HEK293 (cell line): ENCODE data around the gene GJC1.
A peak's percentile ranks its signal among the peaks of the same experiment; 100 is the strongest.

Source experiments
- CTCF ChIA-PET: fragments of 350-600 bp; formaldehyde crosslinking; extraction: SDS; loops from one replicate; lab custom pipeline; 2021; ENCODE audit warnings: antibody characterized with exemption; lab: Yijun Ruan, JAX
- POLR2A ChIA-PET: fragments of 300-600 bp; formaldehyde crosslinking; extraction: SDS; loops from one replicate; lab custom pipeline; 2020; ENCODE audit warnings: antibody characterized with exemption, inconsistent platforms; lab: Yijun Ruan, JAX
- H3K27ac ChIP-seq: fragments of 200-500 bp; sonication (Bioruptor generic); 2 replicates; pipeline ENCODE4 v1.5.1; 2014; ENCODE audit warnings: low read depth, low read length, control low read depth, inconsistent platforms; ENCODE audit errors: extremely low read depth
- H3K36me3 ChIP-seq, 2 experiments: fragments of 200-500 bp in 1 of 2; sonication (Bioruptor generic) in 1 of 2; 1 replicate in 1 of 2; 2 replicates in 1 of 2; pipeline ENCODE4 v1.5.1; 2014 to 2017; ENCODE audit warnings: inconsistent platforms in 2 of 2, low read length in 2 of 2; ENCODE audit not compliant: control insufficient read depth in 2 of 2, insufficient read depth in 1 of 2
- H3K4me1 ChIP-seq: fragments of 200-500 bp; sonication (Bioruptor generic); 2 replicates; pipeline ENCODE4 v1.5.1; 2014; ENCODE audit warnings: mild to moderate bottlenecking, low read length, inconsistent platforms; ENCODE audit not compliant: control insufficient read depth, insufficient read depth
- H3K4me3 ChIP-seq: 2 replicates; pipeline ENCODE4 v1.5.1; 2011; ENCODE audit warnings: low read depth, mild to moderate bottlenecking, control low read depth, low read length, moderate library complexity
- H3K9me3 ChIP-seq: fragments of 200-500 bp; sonication (Bioruptor generic); 2 replicates; pipeline ENCODE4 v1.5.1; 2014; ENCODE audit warnings: low read depth, low read length, inconsistent platforms; ENCODE audit not compliant: control insufficient read depth, insufficient read depth
- CTCF ChIP-seq: fragments of 450-650 bp; formaldehyde crosslinking; IDR thresholded peaks from 2 replicates; pipeline ENCODE4 v1.5.1; 2016; ENCODE audit warnings: missing biosample characterization, missing genetic modification characterization
- KLF1 ChIP-seq: fragments of 450-650 bp; formaldehyde crosslinking; IDR thresholded peaks from 2 replicates; pipeline ENCODE4 v1.5.1; 2016; ENCODE audit warnings: missing biosample characterization, missing genetic modification characterization
- PRDM10 ChIP-seq: fragments of 450-650 bp; formaldehyde crosslinking; IDR thresholded peaks from 2 replicates; pipeline ENCODE4 v1.5.1; 2016; ENCODE audit warnings: missing biosample characterization, missing genetic modification characterization
- ZFHX2 ChIP-seq: fragments of 450-650 bp; formaldehyde crosslinking; conservative IDR thresholded peaks from 2 replicates; pipeline ENCODE4 v1.5.1; 2016; ENCODE audit warnings: missing biosample characterization, missing genetic modification characterization
- ZFP41 ChIP-seq: fragments of 450-650 bp; formaldehyde crosslinking; IDR thresholded peaks from 2 replicates; pipeline ENCODE4 v1.5.1; 2016; ENCODE audit warnings: missing biosample characterization, missing genetic modification characterization, borderline replicate concordance
- ZNF10 ChIP-seq: fragments of 450-650 bp; formaldehyde crosslinking; IDR thresholded peaks from 2 replicates; pipeline ENCODE4 v1.5.1; 2017; ENCODE audit warnings: missing biosample characterization, missing genetic modification characterization
- ZNF148 ChIP-seq: fragments of 450-650 bp; formaldehyde crosslinking; IDR thresholded peaks from 2 replicates; pipeline ENCODE4 v1.5.0; 2017; ENCODE audit warnings: missing biosample characterization, missing genetic modification characterization, borderline replicate concordance
- ZNF202 ChIP-seq: fragments of 450-650 bp; formaldehyde crosslinking; IDR thresholded peaks from 2 replicates; pipeline ENCODE4 v1.5.1; 2016; ENCODE audit warnings: missing biosample characterization, missing genetic modification characterization, borderline replicate concordance
- ZNF221 ChIP-seq: fragments of 450-650 bp; formaldehyde crosslinking; IDR thresholded peaks from 2 replicates; pipeline ENCODE4 v1.5.1; 2017; ENCODE audit warnings: missing biosample characterization, missing genetic modification characterization, borderline replicate concordance
- ZNF280D ChIP-seq: fragments of 450-650 bp; formaldehyde crosslinking; IDR thresholded peaks from 2 replicates; pipeline ENCODE4 v1.5.1; 2016; ENCODE audit warnings: missing biosample characterization, missing genetic modification characterization
- ZNF561 ChIP-seq: fragments of 450-650 bp; IDR thresholded peaks from 2 replicates; pipeline ENCODE4 v1.5.1; 2018; ENCODE audit warnings: missing biosample characterization, missing genetic modification characterization, borderline replicate concordance
- ZNF600 ChIP-seq: fragments of 450-650 bp; formaldehyde crosslinking; IDR thresholded peaks from 2 replicates; pipeline ENCODE4 v1.5.1; 2016; ENCODE audit warnings: missing biosample characterization, missing genetic modification characterization
- ZNF610 ChIP-seq: fragments of 450-650 bp; formaldehyde crosslinking; IDR thresholded peaks from 2 replicates; pipeline ENCODE4 v1.5.1; 2016; ENCODE audit warnings: missing biosample characterization, missing genetic modification characterization, borderline replicate concordance
- ZNF621 ChIP-seq: fragments of 450-650 bp; formaldehyde crosslinking; IDR thresholded peaks from 2 replicates; pipeline ENCODE4 v1.5.1; 2017; ENCODE audit warnings: missing biosample characterization, missing genetic modification characterization
- ZNF660 ChIP-seq: fragments of 450-650 bp; IDR thresholded peaks from 2 replicates; pipeline ENCODE4 v1.5.1; 2018; ENCODE audit warnings: missing biosample characterization, mild to moderate bottlenecking, missing genetic modification characterization
- ZNF777 ChIP-seq: fragments of 450-650 bp; formaldehyde crosslinking; IDR thresholded peaks from 2 replicates; pipeline ENCODE4 v1.5.1; 2017; ENCODE audit warnings: missing biosample characterization, missing genetic modification characterization, borderline replicate concordance
- ZSCAN4 ChIP-seq: fragments of 450-650 bp; formaldehyde crosslinking; IDR thresholded peaks from 2 replicates; pipeline ENCODE4 v1.5.1; 2017; ENCODE audit warnings: missing biosample characterization, missing genetic modification characterization

Gene GJC1

GRCh38 chr17:44867841-44868240 lies 37.8 kb upstream of the GJC1 start:
- H3K4me1 ChIP-seq = no peaks in the 10 kb centered on the region
- no peaks in the 10 kb centered on the region for H3K9me3 ChIP-seq
- H3K27ac ChIP-seq = no peak overlapping the region
- POLR2A ChIA-PET = interaction anchor here (0.6 to 0.7 kb wide), 2 partner anchors 26 to 104 kb away, joined by 3 read pairs; no protein-coding TSS in a partner anchor
- H3K4me3 ChIP-seq = no peak overlapping the region
- peaks cover 62 to 89% of the 10 kb centered on the region in 2 experiments for H3K36me3 ChIP-seq
- CTCF ChIA-PET = interaction anchor here (0.7 to 15.4 kb wide), 8 partner anchors 9 to 154 kb away, joined by 3 to 461 read pairs (median 8); no protein-coding TSS in a partner anchor
- TF ChIP-seq ZNF777 (tag by site-specific recombination) = no peak
- no peak for TF ChIP-seq ZSCAN4 (tag by site-specific recombination)
- TF ChIP-seq KLF1 (tag by site-specific recombination) = no peak
- no peak for TF ChIP-seq ZNF221 (tag by site-specific recombination)
- no peak for TF ChIP-seq ZNF610 (tag by site-specific recombination)
- TF ChIP-seq ZFHX2 (tag by site-specific recombination) = no peak
- TF ChIP-seq ZNF561 (tag by site-specific recombination) = no peak
- TF ChIP-seq ZFP41 (tag by site-specific recombination) = no peak
- TF ChIP-seq, all 188 proteins: peak for 0

- POLR2A ChIA-PET = interaction anchor here (1.0 to 1.5 kb wide), 2 partner anchors 87 to 90 kb away, joined by 3 to 5 read pairs; no protein-coding TSS in a partner anchor
- Histone ChIP-seq H3K4me3 (no peak overlapping the region), H3K36me3 (peaks cover 72 to 91% of the 10 kb centered on the region in 2 experiments), H3K9me3 (no peaks in the 10 kb centered on the region), H3K27ac (no peak overlapping the region), H3K4me1 (no peaks in the 10 kb centered on the region)
- CTCF ChIA-PET = interaction anchor here (0.6 to 15.4 kb wide), 19 partner anchors 8 to 222 kb away, joined by 3 to 461 read pairs (median 10); partner anchors contain the start of gene GJC1
- TF ChIP-seq ZNF148 (tag by site-specific recombination) = no peak
- 0 out of 2 replicates have a peak, but pooled peaks have one; percentile 11 for TF ChIP-seq ZNF600 (tag by site-specific recombination)
- TF ChIP-seq, all 188 proteins: peak for 1
Measured at GRCh38 chr17:44865931-44866330, 35.8 kb upstream of the GJC1 start.

GRCh38 chr17:44865231-44865660 lies 35.2 kb upstream of the GJC1 start:
- ChIA-PET POLR2A (interaction anchor here (0.7 to 1.0 kb wide), 2 partner anchors 89 to 90 kb away, joined by 3 read pairs; no protein-coding TSS in a partner anchor), CTCF (interaction anchor here (0.6 to 15.4 kb wide), 38 partner anchors 8 to 460 kb away, joined by 3 to 461 read pairs (median 5); partner anchors contain the start of gene GJC1)
- Histone ChIP-seq H3K4me1 (no peaks in the 10 kb centered on the region), H3K9me3 (no peaks in the 10 kb centered on the region), H3K36me3 (peaks cover 72 to 94% of the 10 kb centered on the region in 2 experiments), H3K27ac (no peak overlapping the region), H3K4me3 (no peak overlapping the region)
- peak; percentile 63 for TF ChIP-seq CTCF (tag by site-specific recombination)
- TF ChIP-seq ZNF660 (tag by site-specific recombination) = peak; percentile 70
- peak; percentile 24; the same call in 1 of the 2 replicates for TF ChIP-seq PRDM10 (tag by site-specific recombination)
- peak; percentile 51 for TF ChIP-seq ZFHX2 (tag by site-specific recombination)
- TF ChIP-seq ZNF202 (tag by site-specific recombination) = no peak
- TF ChIP-seq ZNF280D (tag by site-specific recombination) = no peak
- TF ChIP-seq ZNF621 (tag by site-specific recombination) = no peak
- TF ChIP-seq ZNF10 (tag by site-specific recombination) = 0 out of 2 replicates have a peak, but pooled peaks have one; percentile 14
